ENCODE data around the gene ADAMTS7. TPM values are rescaled to one million over a fixed set of nuclear protein-coding genes. Genes with fewer than 3 reads are reported as not detected.
"Not testable (repeated sequence)": the region's sequence is repeated elsewhere in the genome, so short reads cannot be mapped to it uniquely, and the experiment has no call there.

ADAMTS7 gene
- total RNA-seq, 1 donor = 34.0 TPM

DNA sequence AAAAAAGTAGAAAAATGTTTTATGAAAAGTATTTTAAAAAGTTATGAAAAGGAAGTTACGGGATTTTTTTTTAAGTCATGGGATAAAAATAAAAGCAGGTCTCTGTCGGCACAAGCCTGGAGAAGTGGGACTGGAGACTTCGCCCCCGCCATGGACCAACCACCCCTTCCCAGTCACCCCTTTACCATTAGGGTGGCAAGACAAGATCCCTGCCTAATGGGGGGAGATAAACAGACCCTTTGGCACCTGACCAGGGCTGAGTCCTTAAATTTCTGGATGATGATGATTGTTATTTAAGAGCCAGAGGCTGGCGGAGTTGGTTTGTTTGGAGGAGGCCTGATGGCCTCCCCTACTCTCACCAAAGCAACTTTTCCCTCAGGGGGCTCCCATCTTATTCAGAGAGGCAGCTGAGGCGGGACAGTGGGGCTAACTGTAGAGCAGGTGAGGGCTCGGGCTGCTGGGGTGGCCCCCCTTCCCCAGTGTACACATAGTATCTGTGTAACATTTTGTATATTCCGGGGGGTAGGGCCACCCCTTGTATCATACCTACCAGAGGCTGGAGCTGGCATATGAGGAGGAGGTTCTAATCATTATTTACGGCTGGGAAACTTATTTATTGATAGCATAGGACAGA lies 74.0 kb downstream of the ADAMTS7 start:
- peaks cover 26% of the 10 kb centered on the region for H3K27me3 ChIP-seq (ENCODE audit: insufficient read depth, low read length)
- H3K79me2 ChIP-seq (ENCODE audit: insufficient read depth, low read length) = no peaks in the 10 kb centered on the region
- H3K4me2 ChIP-seq (ENCODE audit: insufficient read depth, low read length) = no peak overlapping the region
- H3K9me3 ChIP-seq (ENCODE audit: low read depth, low read length) = no peaks in the 10 kb centered on the region
- no peak overlapping the region for H3K27ac ChIP-seq (ENCODE audit: low read depth, low read length)
- no peaks in the 10 kb centered on the region for H3K4me1 ChIP-seq (ENCODE audit: insufficient read depth, low read length)
- H3K36me3 ChIP-seq (ENCODE audit: insufficient read depth, low read length) = no peaks in the 10 kb centered on the region
- TF ChIP-seq, protein P1, sequence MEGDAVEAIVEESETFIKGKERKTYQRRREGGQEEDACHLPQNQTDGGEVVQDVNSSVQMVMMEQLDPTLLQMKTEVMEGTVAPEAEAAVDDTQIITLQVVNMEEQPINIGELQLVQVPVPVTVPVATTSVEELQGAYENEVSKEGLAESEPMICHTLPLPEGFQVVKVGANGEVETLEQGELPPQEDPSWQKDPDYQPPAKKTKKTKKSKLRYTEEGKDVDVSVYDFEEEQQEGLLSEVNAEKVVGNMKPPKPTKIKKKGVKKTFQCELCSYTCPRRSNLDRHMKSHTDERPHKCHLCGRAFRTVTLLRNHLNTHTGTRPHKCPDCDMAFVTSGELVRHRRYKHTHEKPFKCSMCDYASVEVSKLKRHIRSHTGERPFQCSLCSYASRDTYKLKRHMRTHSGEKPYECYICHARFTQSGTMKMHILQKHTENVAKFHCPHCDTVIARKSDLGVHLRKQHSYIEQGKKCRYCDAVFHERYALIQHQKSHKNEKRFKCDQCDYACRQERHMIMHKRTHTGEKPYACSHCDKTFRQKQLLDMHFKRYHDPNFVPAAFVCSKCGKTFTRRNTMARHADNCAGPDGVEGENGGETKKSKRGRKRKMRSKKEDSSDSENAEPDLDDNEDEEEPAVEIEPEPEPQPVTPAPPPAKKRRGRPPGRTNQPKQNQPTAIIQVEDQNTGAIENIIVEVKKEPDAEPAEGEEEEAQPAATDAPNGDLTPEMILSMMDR (IDR thresholded peaks at IDR 0.05; ENCODE audit: extremely low read depth, low read depth, low read length) = no peak
- no peak for DNase-seq (ENCODE audit: insufficient read length, low spot score, missing footprints)
- H3K4me3 ChIP-seq (ENCODE audit: insufficient read depth, low read length) = no peak overlapping the region
- H2AFZ ChIP-seq (ENCODE audit: low read length) = no peak overlapping the region
- no peaks in the 10 kb centered on the region for H4K20me1 ChIP-seq (ENCODE audit: insufficient read depth, low read length)

DNA sequence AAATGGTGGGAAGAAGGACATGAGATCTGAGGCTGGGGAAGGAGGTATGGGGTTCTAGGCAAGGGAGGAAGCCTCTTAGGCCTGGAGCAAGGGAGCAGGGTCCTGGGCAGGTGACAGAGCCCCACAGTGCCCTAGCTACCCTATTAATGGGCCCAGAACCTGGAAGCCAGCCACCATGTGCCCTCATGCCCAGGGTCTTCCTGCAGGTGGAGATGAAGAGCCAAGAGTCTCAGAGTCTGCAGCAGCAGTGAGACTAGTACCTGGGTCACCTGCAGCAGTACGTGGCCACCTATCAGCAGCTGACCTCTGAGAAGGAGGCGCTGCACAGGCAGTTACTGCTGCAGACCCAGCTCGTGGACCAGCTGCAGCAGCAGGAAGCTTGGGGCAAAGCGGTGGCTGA lies 75.0 kb downstream of the ADAMTS7 start:
- not testable (repeated sequence) for H2AFZ ChIP-seq (ENCODE audit: low read length); H3K36me3 ChIP-seq (ENCODE audit: insufficient read depth, low read length); H3K79me2 ChIP-seq (ENCODE audit: insufficient read depth, low read length); H3K9me3 ChIP-seq (ENCODE audit: low read depth, low read length); H3K4me2 ChIP-seq (ENCODE audit: insufficient read depth, low read length); DNase-seq (ENCODE audit: insufficient read length, low spot score, missing footprints); H3K4me1 ChIP-seq (ENCODE audit: insufficient read depth, low read length); H4K20me1 ChIP-seq (ENCODE audit: insufficient read depth, low read length); H3K4me3 ChIP-seq (ENCODE audit: insufficient read depth, low read length); H3K27ac ChIP-seq (ENCODE audit: low read depth, low read length)
- peaks cover 23% of the 10 kb centered on the region for H3K27me3 ChIP-seq (ENCODE audit: insufficient read depth, low read length)

DNA sequence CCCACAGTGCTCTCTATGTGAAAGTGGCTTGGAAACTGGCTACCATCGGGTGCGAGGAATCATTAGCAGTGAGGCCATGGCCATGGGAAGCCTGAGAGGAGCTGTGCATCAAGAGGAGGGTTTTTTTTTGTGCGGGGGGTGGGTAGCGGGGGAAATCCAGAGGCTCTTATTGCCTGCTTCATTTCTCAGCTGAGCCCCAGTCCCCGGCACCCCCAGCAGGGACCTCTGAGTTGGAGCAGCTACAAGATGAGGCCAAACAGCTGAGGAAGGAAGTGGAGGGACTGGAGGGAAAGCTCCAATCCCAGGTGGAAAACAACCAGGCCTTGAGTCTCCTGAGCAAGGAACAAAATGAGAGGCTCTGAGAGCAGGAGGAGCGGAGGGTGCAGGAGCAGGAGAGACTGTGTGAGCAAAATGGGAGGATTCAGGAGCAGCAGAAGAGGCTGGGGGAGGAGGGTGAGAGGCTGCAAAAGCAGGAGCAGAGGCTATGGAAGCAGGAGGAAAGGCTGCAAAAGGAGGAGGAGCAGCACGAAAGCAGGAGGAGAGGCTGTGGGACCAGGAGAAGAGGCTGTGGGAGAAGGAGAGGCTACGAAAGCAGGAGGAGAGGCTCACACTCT lies 76.7 kb downstream of the ADAMTS7 start:
- H3K27me3 ChIP-seq (ENCODE audit: insufficient read depth, low read length) = peaks cover 21% of the 10 kb centered on the region
- TF ChIP-seq, protein P1 (IDR thresholded peaks at IDR 0.05; ENCODE audit: extremely low read depth, low read depth, low read length) = no peak

DNA sequence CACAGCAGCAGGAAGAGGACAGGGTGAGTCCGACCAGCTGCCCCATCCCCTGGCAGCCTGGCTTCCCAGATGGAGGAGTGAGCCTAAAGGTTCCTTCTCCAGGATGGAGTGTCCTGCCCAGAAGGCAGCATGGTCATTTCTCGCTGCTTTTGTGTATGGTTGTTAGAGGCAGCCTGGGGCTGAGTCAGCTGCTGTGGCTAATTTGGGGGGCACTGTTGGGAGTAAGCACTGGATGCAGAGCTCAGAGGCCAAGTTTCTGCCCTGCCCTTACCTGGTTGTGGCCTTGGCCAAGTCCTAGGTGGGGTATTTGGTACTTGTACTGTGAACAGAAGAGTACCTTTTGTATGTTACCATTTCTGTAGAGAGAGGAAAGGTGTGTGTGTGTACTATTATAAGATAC lies 78.6 kb downstream of the ADAMTS7 start:
- Histone ChIP-seq H3K4me3 (ENCODE audit: insufficient read depth, low read length) (no peak overlapping the region), H3K79me2 (ENCODE audit: insufficient read depth, low read length) (no peaks in the 10 kb centered on the region), H3K4me2 (ENCODE audit: insufficient read depth, low read length) (no peak overlapping the region), H3K36me3 (ENCODE audit: insufficient read depth, low read length) (no peaks in the 10 kb centered on the region), H3K27me3 (ENCODE audit: insufficient read depth, low read length) (peaks cover 21% of the 10 kb centered on the region), H3K27ac (ENCODE audit: low read depth, low read length) (no peak overlapping the region), H3K9me3 (ENCODE audit: low read depth, low read length) (no peaks in the 10 kb centered on the region), H2AFZ (ENCODE audit: low read length) (no peak overlapping the region), H4K20me1 (ENCODE audit: insufficient read depth, low read length) (no peaks in the 10 kb centered on the region), H3K4me1 (ENCODE audit: insufficient read depth, low read length) (peaks cover 13% of the 10 kb centered on the region)
- TF ChIP-seq, protein P1 (IDR thresholded peaks at IDR 0.05; ENCODE audit: extremely low read depth, low read depth, low read length) = no peak
- no peak for DNase-seq (ENCODE audit: insufficient read length, low spot score, missing footprints)

More for the DNA sequence above, 76.7 kb downstream of the ADAMTS7 start:
- no peak for DNase-seq (ENCODE audit: insufficient read length, low spot score, missing footprints)
- no peak overlapping the region for H3K4me3 ChIP-seq (ENCODE audit: insufficient read depth, low read length)
- no peaks in the 10 kb centered on the region for H3K36me3 ChIP-seq (ENCODE audit: insufficient read depth, low read length)
- no peaks in the 10 kb centered on the region for H3K9me3 ChIP-seq (ENCODE audit: low read depth, low read length)
- no peak overlapping the region for H3K27ac ChIP-seq (ENCODE audit: low read depth, low read length)
- H3K4me1 ChIP-seq (ENCODE audit: insufficient read depth, low read length) = no peaks in the 10 kb centered on the region
- H4K20me1 ChIP-seq (ENCODE audit: insufficient read depth, low read length) = no peaks in the 10 kb centered on the region
- no peak overlapping the region for H2AFZ ChIP-seq (ENCODE audit: low read length)
- no peak overlapping the region for H3K4me2 ChIP-seq (ENCODE audit: insufficient read depth, low read length)
- no peaks in the 10 kb centered on the region for H3K79me2 ChIP-seq (ENCODE audit: insufficient read depth, low read length)

Data from osteoblast (primary cell).